H7 (cell line): ENCODE measurements around the gene HDAC7. TPM values are rescaled to one million over a fixed set of nuclear protein-coding genes. Genes with fewer than 3 reads are reported as not detected.

Experiments used
- DNase-seq: peaks from one replicate; pipeline ENCODE4 v3.0.0; 2012
- H3K27me3 ChIP-seq: 2 replicates; pipeline ENCODE4 v1.6.0; 2011; ENCODE audit warnings: mild to moderate bottlenecking, low read length; ENCODE audit not compliant: control insufficient read depth, insufficient read depth
- H3K36me3 ChIP-seq: replicated peaks from 2 replicates; pipeline ENCODE4 v1.5.1; 2011; ENCODE audit warnings: low read length; ENCODE audit not compliant: control insufficient read depth, insufficient read depth
- H3K4me3 ChIP-seq: 2 replicates; pipeline ENCODE4 v1.5.1; 2011; ENCODE audit warnings: low read depth, mild to moderate bottlenecking, control low read depth, low read length, moderate library complexity; ENCODE audit not compliant: insufficient read depth
- total RNA-seq: library from RNA; depleted of rRNA; stranded (reverse); fragments of >200 nt; shearing (Covaris generic); gene quantifications from 2 replicates; pipeline ENCODE4 v1.2.3, GENCODE V29; 2014; rRNA removed

HDAC7 gene
- total RNA-seq: 45.2 and 50.7 TPM in 2 replicates

GRCh38 chr12:47819896-47820630 is at the start of gene HDAC7:
HDAC7 (minus strand) TSS chr12:47819903; CDS start chr12:47819785, 118 bp downstream.
- no peaks in the 10 kb centered on the region; the same call in 1 of the 2 replicates for H3K36me3 ChIP-seq
- H3K4me3 ChIP-seq: peak within 1 kb of the TSS; percentile 67
- peak; percentile 98 for DNase-seq
- H3K27me3 ChIP-seq: no peaks in the 10 kb centered on the region

- no peak overlapping the region for H3K4me3 ChIP-seq
- H3K36me3 ChIP-seq: no peaks in the 10 kb centered on the region
- no peaks in the 10 kb centered on the region for H3K27me3 ChIP-seq
- no peak for DNase-seq
Observed at GRCh38 chr12:47868552-47869031, 48.9 kb upstream of the HDAC7 start.

GRCh38 chr12:47868041-47868440 is 48.3 kb upstream of the HDAC7 start:
- Histone ChIP-seq H3K4me3 (no peak overlapping the region), H3K27me3 (no peaks in the 10 kb centered on the region), H3K36me3 (no peaks in the 10 kb centered on the region)
- DNase-seq: no peak

- Histone ChIP-seq H3K27me3 (no peaks in the 10 kb centered on the region), H3K4me3 (no peak overlapping the region), H3K36me3 (no peaks in the 10 kb centered on the region)
- DNase-seq: no peak
Observed at GRCh38 chr12:47867495-47867941, 47.8 kb upstream of the HDAC7 start.

- DNase-seq: no peak
- no peak overlapping the region for H3K4me3 ChIP-seq
- H3K27me3 ChIP-seq: no peaks in the 10 kb centered on the region
- no peaks in the 10 kb centered on the region for H3K36me3 ChIP-seq
Observed at GRCh38 chr12:47864646-47865235, 45.0 kb upstream of the HDAC7 start.

- Histone ChIP-seq H3K27me3 (no peaks in the 10 kb centered on the region), H3K4me3 (no peak overlapping the region), H3K36me3 (no peaks in the 10 kb centered on the region)
- no peak for DNase-seq
Observed at GRCh38 chr12:47863985-47864384, 44.3 kb upstream of the HDAC7 start.

GRCh38 chr12:47863467-47863866 is 43.8 kb upstream of the HDAC7 start:
- no peaks in the 10 kb centered on the region for H3K36me3 ChIP-seq
- no peaks in the 10 kb centered on the region for H3K27me3 ChIP-seq
- no peak for DNase-seq
- no peak overlapping the region for H3K4me3 ChIP-seq

GRCh38 chr12:47862881-47863280 is 43.2 kb upstream of the HDAC7 start:
- Histone ChIP-seq H3K27me3 (no peaks in the 10 kb centered on the region), H3K36me3 (no peaks in the 10 kb centered on the region), H3K4me3 (no peak overlapping the region)
- DNase-seq: no peak

- Histone ChIP-seq H3K4me3 (no peak overlapping the region), H3K27me3 (no peaks in the 10 kb centered on the region), H3K36me3 (no peaks in the 10 kb centered on the region)
- no peak for DNase-seq
Observed at GRCh38 chr12:47862167-47862750, 42.6 kb upstream of the HDAC7 start.

- no peak overlapping the region for H3K4me3 ChIP-seq
- no peaks in the 10 kb centered on the region for H3K27me3 ChIP-seq
- no peak for DNase-seq
- no peaks in the 10 kb centered on the region for H3K36me3 ChIP-seq
Observed at GRCh38 chr12:47860873-47861272, 41.2 kb upstream of the HDAC7 start.

GRCh38 chr12:47860279-47860841 is 40.7 kb upstream of the HDAC7 start:
- no peaks in the 10 kb centered on the region for H3K27me3 ChIP-seq
- H3K4me3 ChIP-seq: no peak overlapping the region
- H3K36me3 ChIP-seq: no peaks in the 10 kb centered on the region
- no peak for DNase-seq

- no peak overlapping the region for H3K4me3 ChIP-seq
- H3K27me3 ChIP-seq: no peaks in the 10 kb centered on the region
- no peaks in the 10 kb centered on the region for H3K36me3 ChIP-seq
- DNase-seq: no peak
Observed at GRCh38 chr12:47858511-47859266, 39.0 kb upstream of the HDAC7 start.

GRCh38 chr12:47856721-47857575 is 37.2 kb upstream of the HDAC7 start:
- H3K36me3 ChIP-seq: no peaks in the 10 kb centered on the region
- no peak overlapping the region for H3K4me3 ChIP-seq
- H3K27me3 ChIP-seq: no peaks in the 10 kb centered on the region
- DNase-seq: no peak
